DMS79 treated with DMSO at 0.1 percent for 48 hours (cell line): ENCODE results near the gene RAD51B.

ENCODE experiments used
- DNase-seq: peaks from one replicate; lab custom pipeline; 2025; lab: John Stamatoyannopoulos, UW

RAD51B gene

DNA sequence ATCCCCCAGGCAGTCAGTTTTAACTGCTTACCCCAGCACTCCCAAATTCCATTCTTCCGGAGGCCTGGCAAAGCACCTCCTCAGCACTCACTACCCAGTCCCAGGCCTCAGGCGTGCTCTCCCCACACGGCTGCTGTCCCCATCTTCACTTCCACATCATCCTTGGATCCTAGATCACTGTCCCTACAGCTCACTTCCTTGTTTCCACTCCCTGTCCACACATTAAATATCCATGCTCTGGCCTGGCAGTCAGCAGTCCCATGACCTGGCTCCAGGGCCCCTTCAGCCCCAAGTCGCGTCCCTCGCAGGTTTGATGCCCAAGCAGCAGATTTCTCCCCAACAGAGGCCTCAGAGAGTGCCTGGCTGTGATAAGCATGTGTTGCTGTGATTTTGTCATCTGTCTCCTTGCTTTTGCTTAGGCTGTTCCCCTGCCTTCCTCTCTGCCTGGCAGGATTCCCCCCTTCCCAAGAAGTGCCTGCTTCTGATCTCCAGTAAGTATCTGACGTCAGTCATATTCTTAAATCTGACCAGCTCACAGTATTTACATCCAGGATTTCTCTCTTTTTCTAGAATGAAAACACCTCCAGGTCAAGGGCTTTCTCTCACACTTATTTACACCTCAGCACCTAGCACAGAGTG, 731.6 kb downstream of the RAD51B start:
- DNase-seq = no peak

DNA sequence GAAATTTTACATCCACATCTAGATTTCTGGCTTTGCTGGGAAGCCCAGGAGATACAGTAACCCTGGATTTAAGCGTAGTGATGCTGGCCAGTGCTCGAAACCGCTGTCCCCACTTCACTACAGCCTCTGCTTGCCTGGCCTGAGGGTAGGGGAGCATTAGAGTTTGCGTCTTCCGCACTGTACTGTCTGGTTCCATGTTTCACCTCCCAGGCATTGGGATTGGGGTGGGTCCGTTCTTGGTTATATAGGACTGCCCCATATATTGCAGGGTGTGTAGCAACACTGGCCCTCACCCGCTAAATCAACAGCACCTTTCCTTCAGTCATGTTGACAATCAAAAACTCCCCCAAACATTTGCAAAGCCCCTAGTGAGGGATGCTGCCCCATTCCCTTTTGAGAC, 732.5 kb downstream of the RAD51B start:
- DNase-seq = no peak

DNA sequence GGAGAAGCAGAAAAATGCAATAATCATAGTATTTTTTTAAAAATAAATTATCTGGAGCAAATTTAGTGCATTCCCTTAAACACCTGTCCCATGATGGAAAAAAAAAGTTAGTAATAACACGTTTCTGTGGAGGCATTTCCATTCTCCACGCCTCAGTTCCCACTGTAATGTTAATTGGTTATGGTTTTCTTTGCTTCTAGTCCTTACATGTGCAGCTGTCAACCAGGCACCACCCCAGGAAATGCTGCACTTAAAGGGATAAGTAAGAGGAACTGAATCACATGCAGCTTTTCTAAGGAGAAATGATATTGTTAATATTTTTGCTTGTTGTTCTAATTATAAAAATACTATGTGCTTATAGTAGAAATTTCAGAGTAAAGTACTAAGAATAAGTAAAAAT, 733.0 kb downstream of the RAD51B start:
- peak; percentile 64 for DNase-seq

DNA sequence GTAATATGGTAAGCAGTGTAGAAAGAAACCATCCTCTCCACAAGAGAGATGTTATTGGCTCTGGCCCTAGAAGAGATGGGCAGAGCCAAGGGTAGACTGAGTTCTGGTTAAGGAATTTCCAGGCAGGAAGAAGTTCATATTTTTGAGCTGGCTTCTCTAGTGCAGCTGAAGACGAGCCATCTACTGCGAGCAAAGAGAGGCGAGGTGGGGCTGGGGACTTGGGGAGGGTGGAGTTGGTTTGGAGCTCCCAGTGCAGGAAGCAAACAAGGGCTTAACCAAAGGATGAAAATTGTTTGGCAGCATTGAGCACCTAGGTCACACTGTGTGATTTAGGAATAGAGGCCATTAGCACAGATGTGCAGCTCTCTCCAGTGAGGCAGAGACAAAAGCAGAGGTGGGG, 733.7 kb downstream of the RAD51B start:
- DNase-seq = peak; percentile 7

DNA sequence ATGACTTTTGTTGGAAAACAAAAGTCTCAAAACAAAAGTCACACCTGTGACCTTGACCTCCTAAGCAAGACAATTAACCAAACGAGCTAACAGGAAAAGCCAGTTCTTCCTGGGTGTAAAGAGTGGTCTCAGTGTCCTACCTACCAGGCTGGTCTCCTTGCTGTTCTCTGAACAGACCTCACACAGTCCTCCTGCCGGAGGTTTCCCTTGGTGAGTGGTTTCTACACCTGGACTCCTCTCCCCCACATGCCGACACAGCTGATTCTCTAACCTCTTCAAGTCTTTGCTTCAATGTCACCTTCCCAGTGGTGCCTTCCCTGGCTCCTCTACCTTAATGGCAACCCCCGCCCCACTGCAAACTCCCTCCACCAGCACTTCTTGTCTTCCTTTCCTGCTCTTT, 734.7 kb downstream of the RAD51B start:
- DNase-seq = peak; percentile 23

DNA sequence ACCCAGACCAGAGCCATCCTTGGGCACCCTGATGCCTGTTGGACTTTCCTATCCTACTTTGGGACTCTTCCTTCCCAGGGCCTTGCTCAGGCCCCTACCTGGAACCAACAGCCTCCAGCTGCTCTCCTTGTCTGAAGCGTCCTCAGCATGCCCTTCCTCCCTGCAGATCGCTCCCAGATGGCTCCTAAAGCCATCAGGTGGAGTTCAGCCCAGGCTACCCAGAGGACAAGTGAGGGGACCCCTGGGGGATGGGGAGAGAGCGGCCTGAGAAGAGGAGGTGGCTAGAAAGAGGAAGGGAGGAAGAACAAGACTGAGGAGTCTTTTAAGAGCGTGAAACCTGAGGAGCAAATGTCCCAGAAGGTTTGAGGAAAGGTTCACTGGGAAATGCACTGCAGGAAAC, 736.7 kb downstream of the RAD51B start:
- DNase-seq = no peak

DNA sequence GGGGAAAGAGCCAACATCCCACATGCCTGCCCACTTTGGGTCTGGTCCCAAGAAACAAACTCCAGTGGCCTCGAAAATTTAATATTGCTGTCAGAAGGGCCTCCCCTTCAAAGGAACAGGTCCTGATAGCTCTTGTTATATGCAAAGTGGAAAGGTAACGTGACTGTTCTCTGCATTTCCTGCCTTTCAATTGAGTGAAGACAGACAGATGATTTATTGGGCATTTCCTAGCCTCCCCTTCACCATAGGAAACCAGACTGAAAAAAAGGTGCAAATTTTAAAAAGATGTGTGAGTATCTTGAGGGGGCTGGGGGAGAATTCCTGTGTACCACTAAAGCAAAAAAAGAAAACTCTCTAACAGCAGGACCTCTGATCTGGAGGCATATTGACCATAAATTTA, 738.1 kb downstream of the RAD51B start:
- DNase-seq = no peak

DNA sequence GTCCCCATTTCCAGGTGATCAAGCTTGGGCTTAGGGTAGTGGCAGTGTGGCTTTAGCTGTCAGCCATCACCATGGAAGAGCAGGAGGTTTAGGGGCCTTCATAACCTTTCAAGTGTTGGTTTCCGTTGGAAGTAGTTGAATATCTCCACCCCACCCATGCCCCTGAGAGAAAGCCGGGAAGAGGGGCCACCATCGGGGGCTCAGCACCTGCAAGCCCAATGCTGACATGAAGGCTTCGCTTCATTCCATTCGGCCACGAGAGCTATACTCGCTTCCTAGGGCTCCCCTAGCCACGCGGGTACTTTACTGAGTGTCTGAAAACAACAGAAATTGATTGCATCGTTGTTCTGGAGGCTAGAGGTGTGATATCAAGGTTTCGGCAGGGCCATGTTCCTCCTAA, 738.5 kb downstream of the RAD51B start:
- no peak for DNase-seq

DNA sequence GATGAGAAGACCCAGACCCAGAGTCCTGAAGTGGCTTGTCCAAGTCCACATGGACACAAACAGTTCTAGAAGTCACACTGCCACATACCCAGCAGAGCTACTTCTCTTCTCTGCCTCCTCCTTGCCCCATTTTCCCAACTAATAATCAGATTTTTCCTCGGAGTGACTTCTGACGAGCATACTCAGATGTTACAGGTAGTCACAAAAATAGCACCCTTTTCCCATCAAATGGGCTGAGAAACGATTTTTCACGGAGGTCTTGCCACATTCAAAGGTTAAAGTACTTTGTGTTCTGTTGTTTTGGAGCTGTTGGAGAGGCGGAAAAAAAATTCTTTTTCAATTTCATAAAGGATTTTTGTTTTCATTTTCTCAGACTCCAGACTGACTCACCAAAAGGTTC, 740.4 kb downstream of the RAD51B start:
- DNase-seq = no peak

DNA sequence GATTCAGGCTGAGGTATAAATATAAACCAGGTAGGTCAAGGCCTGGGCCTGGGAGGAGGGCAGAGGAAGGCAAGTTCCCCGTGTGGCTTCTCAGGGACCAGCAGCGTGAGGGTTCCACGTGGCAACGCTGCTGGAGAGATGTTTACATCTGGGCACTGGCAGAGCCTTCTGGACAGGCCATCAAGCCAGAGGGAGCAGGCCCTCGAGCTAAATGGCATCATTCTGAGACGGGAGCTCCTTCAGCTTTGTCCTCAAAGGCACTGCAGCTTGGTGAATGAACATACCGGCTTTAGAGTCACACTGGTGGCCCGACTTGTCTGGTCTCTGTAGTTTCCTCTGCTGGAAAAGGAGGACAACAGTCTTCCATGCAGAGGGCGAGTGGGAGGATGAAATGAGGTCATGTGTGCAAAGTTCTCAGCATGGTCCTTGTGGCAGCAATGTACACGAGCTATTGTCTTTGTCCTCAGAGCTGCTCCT, 742.0 kb downstream of the RAD51B start:
- no peak for DNase-seq

DNA sequence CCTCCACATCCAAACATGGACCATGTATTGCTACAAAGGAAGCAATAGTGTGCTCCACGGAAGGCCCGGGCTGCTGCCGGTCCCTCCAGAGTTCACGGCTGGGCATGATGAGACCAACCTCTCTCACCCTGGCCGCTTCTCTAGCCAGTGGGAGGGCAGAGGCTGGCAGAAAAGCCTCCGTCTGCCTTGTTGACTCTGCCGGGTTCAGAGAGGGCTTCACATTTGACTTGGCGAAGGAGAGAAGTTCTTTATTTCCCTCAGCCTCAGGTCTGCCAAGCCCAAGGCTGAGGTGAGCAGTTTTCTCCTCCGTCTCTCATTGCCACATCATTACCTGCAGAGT, 743.3 kb downstream of the RAD51B start:
- peak; percentile 67 for DNase-seq

DNA sequence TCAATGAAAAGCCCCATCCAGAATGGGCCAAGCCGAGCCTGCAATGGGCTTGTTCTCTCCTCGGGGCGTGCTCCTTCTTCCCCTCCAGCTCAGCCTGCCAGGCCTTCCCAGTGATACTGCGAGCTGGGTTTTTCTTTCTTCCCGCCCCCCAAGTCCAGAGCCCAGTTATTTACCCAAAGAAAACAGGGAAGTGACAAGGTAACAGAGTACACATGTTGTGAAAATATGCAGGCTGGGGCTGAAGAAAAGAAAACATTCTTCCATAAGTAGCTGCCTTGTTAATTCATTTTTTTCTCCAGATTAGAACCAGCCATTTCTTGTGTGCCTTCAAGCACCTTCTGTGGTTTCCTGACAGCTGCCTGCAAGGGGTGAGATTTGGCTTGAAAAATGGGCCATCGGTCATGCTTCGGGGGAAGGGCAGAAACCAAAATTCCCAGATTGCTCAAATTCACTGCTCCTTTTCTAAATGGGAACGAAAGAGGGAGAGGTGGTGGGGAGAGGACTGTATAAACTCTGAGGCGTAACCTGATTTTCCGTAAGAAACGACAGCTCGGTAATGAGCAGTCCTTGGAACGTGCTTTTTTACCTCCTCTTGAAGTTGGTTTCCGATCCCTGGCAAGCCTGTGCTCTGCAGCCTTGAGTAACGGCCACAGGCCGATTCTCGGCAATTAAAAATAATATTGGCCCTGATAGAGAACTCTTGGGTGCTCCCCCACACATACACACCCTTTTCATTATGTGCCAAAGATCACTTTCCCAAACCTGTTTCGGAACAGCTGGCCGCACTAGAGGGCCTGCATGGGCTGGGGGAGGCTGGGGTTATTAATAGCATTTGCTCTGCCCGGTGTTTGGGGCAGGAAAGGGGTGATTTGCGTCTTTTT, 743.9 kb downstream of the RAD51B start:
- peak; percentile 98 for DNase-seq

DNA sequence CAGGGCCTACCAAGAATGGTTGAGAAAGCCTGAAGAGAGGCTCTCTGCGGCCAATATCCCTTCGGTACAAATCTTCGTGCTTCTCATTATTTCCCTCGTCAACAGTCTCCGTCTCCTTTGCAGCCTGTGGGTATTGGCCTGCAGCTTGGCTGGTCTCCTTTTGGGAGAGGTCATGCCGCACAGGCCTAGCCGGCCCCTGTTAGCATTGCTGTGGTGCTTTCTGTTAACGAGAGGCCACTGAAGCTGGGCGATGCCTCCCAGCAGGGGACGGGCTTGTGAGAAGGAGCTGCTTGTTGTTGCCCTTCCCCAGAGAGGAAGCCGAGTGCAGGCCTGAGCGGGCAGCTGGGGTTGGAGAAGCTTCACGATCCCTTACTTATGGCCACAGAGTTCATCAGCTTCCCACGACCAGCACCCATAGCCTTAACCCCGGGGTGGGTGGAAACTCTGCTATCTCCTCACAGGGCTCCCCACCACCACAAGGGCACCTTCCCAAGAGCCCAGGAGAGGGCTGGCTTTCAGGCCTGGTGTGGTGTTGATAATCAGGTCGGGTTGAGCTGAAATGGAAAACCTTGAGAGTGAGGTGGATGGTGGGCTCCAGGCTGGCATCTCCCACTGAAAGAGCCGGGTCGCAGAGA, 744.7 kb downstream of the RAD51B start:
- no peak for DNase-seq

DNA sequence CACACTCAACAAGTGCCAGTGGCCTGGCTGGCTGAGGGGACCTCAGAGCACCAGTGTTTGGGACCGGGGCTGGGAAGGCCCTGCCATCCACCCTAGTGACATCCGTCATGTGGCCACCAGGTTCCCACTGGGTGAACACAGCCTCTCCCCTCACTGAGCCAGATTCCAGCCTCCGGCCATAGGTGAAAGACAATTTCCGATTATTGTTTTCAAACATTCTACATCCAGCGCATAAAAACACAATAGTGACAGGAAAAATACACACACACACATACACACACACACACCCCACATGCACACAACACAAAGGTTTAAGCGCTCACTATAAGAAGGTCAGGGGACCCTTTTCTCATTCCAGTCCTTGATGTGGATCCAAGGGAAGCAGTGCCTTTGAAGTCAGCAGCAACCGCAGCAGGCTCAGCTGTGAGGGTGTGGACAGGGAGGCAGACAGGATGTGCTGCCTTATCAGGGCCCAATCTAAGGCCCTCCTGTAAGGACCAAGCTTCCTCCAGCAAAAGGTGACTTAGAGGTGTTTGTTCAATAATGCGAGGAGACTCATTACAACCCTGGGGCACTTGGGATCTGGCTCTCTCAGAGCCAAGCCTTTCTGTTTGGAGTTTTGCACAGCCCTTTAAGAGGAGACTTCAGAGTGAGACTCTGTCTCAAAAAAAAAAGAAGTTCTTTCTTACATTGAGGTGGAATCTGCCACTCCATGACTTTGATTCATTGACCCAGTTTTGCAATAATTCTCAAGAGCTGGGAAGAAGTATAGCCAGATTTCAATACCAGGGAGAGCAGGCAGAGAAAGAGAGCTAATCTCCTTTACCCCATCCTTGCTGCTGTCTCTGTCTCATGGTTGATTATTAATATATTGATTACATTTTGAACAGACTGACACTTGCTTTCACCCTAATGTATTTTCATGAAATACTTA, 745.5 kb downstream of the RAD51B start:
- no peak for DNase-seq

DNA sequence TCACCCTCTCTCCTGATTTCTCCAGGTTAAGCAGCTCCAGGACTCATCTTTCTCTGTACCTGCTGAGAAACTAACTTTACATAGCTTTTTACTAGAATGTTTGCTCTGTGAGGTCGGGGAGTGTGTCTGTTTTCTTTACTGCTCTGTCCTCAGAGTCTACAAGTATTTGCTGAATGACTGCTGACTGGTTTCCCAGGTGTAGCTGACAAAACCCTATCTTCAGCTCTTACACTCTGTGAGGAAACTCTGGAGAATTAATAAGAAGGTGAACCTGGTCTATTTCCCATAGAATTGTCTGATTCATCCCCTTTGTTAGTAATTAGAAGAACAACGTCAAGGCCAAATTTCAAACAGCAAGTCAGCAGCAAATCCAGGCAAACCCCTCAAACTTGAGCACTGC, 746.5 kb downstream of the RAD51B start:
- no peak for DNase-seq

DNA sequence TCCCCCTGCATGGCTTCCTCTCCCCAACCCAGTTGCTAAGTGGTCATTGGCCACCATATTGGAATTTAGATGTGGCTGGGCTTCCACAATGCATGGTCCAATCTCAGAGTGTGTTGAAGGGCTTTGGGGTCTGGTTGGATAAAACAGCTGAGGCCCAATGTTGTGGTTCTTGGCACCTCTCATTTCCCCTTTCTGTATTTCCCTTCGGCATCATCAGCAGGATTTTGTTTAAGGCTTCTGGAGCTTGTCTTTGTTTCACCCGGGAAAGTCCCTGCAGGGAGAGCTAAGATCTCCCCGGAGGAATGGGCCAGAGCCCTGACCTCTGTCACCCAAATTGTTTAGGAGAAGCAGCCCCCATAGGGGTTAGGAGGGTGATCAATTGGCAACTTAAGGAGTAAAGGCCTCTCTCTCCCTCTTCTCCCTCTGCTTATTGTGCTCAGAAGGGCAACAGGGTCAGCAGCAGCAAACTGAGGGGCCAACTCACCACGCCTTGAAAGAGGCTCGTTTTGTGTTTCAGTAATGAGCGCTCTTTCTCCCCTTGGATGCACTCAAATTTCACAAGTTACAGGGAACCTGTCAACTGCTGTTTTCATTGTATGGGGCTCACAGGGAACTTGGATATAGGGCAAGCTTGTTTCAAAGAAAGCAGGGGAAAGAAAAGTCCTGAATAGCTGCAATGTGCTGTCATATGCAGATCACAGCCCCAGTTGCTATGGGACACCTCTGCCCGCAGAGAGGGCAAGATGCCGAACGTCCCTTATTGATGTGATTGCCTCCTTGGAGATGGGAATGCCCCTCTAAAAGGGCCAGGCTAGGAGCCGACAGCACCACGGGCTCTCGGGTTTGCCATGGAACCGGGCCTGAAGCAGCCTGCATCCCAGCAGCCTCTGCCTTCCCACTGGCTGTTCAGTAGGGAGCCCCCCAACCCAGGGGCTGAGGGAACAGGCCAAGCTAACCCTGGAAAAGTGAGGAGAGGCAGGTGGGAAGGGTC, 749.6 kb downstream of the RAD51B start:
- DNase-seq = no peak

DNA sequence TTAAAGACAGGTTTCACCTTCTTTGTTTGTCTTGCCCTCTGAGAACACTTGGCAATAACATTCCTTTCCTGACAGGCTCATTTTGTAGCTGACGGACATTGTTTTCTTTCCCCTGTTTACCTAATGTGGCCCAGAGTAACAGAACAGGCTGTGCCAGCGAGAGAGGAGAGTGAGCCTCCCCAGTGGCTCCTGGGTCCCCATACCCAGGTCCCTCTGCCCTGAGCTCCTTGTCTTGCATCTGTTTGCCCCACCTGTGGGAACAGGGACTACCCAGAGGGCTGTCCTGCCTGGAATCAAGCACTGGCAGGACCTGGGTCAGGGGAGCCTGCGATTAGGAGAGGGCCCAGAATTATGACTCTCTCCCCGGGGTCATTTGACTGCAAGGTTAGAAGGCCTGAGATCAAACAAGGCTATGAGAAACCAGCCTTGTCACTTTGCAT, 750.4 kb downstream of the RAD51B start:
- no peak for DNase-seq

DNA sequence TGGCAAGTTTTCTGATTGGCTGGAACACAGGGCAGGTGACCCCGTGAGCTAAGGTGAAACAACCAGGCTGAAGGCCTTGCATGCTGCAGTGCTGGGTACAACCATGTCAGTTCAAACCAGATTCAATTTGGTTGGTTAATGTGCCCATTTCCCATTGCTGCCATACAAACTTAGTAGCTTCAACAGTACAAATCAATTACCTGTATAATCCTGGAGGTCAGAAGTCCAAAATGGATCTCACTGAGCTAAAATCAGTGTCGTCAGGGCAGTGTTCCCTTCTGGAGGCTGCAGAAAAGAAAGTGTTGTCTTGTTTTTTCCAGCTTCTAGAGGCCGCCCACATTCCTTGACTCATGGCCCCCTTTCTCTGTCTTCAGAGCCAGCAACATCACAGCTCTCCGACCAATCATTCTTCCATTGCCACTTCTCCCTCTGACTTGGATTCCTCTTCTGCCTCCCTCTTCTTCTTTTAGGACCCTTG, 751.6 kb downstream of the RAD51B start:
- DNase-seq = no peak

DNA sequence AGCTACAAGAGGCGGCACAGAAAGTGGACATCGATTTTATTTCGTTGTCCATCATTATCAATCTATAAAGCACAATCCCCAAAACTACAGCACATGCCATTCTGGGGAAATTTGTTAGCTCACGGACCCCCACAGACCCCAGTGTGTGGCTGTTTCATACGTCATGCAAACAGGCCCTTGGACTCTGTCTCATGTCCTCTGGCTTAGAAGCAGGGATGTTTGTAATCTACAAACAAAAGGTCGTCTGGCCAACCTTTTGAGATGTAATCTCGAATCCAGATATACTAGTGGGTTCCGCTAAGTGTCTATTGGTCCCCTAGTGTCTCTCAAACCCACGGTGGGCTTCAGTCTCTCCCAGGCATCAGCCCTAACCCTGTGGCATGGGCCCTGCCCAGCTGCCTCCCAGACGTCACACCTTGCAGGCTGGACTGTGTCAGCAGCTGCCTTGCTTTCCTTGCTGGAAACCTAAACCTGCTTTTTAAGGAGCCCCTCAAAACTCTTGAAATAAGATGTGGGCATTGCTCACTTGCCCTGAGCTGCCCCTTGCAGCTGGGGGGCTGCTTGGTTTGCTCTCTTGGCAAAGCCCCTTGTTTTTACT, 752.4 kb downstream of the RAD51B start:
- DNase-seq = no peak

DNA sequence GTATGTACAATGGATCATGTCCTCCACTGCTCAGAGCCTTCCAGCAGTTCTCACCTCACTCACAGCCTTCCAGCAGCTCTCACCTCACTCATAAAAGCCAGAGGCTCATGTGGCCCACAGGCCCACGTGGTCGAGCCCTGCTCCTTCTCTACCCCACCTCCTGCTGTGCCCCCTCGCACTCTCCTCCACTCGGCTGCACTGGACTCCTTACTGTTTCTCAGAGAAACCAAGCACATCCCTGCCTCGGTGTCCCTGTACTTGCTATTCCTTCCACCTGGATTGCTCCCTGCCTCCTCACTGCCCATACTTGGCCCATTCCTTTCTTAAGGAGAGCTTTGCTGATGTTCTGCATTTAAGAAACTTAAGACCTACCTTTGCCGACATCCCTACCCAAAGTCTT, 753.5 kb downstream of the RAD51B start:
- no peak for DNase-seq
